Bronchial smooth muscle cell (primary cell): ENCODE data around the gene ZC3HAV1L. TPM values are rescaled to one million over a fixed set of nuclear protein-coding genes. Genes with fewer than 3 reads are reported as not detected.

Source experiments
- total RNA-seq: library from RNA; depleted of rRNA; stranded (reverse); fragments of >200 nt; gene quantifications from 2 replicates; pipeline ENCODE4 v1.2.1, GENCODE V29; 2014

The ZC3HAV1L gene, protein sequence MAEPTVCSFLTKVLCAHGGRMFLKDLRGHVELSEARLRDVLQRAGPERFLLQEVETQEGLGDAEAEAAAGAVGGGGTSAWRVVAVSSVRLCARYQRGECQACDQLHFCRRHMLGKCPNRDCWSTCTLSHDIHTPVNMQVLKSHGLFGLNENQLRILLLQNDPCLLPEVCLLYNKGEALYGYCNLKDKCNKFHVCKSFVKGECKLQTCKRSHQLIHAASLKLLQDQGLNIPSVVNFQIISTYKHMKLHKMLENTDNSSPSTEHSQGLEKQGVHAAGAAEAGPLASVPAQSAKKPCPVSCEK
- 2.8 and 3.8 TPM in 2 replicates for total RNA-seq

DNA sequence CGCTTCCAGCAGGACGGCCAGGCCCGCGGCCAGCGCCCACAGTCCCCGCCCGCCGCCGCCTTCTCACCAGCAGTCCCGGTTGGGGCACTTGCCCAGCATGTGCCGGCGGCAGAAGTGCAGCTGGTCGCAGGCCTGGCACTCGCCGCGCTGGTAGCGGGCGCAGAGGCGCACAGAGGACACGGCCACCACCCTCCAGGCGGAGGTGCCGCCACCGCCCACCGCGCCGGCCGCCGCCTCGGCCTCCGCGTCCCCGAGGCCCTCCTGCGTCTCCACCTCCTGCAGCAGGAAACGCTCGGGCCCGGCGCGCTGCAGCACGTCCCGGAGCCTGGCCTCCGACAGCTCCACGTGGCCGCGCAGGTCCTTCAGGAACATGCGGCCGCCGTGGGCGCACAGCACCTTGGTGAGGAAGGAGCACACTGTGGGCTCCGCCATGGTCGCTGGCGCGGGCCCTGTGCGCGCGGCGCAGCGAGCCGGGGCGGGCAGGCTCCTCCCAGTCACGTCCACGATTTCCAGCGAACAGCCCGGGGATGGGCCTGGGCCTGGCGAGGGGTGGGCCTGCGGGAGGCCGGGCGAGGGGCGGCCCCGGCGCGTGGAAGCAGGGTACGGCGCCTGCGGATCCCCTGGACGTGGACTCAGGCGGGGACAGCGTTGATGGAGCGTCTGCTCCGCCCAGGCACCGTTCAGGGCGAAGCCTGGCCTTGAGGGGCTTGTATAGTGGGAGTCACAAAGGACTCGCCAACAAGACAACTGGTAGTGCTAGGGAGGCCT is at the start of gene ZC3HAV1L:
Gene ZC3HAV1L, minus strand, starts transcription at position 457 of the 768 bp plus-strand sequence. Its CDS starts 25 bp downstream, at position 432.

DNA sequence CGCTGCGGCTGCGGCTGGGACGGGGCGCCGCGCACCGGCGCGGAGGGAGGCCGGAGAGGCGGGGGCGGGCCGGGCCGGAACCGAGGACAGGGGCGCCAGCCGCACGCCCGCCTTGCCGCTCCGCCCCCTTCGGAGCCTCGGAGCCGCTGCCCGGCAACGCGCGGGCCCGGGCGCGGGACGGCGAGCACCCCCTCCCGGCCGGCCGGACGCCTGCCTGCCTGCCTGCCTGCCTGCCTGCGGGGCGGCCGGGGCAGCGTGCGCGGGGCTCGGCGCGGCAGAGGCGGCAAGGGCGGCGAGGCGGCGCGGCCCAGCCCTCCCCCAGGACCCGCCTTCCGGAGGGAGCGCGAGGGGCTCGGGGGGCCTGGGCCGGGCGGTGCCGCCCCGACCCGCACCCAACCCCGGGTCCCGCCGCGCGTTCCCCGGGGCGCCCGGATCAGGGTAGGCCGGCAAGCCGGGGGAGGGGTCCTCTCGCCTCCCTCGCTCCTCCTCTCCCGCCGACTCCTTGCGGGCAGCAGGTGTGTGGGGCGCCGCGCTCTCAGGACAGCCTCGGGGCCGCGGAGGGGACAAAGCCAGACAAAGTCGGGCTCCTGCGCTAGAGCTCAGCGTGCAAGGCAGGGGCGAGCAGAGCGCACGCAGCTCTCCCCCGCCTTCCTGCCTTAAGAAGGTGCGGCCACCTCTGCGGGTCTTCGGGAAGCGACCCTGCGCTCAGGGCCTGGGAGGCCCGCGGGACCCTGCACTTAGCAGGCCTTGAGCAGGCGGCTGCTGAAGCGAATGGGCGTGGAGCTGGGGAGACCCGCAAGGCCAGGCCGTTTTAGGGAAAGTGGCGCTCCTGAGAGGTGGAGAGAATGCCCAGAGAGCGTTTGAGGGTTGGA is 54.3 kb downstream of the ZC3HAV1L start, which contains the start of gene KIAA1549:
Gene KIAA1549, minus strand, starts transcription at position 58 of the 872 bp plus-strand sequence. CDS start 120 bp downstream, outside the sequence.

Other genes with a start within 250 kb of the ZC3HAV1L start
- gene TMEM213, start 238.0 kb downstream of the ZC3HAV1L start, total RNA-seq: not detected in 2 replicates
- gene ATP6V0A4, start 237.8 kb downstream of the ZC3HAV1L start, total RNA-seq: not detected in 2 replicates
- 0.52 and 0.63 TPM in 2 replicates for gene KIAA1549, start 54.7 kb downstream of the ZC3HAV1L start, total RNA-seq
- gene ZC3HAV1, start 73.7 kb upstream of the ZC3HAV1L start, total RNA-seq: 17.7 and 21.4 TPM in 2 replicates
- gene UBN2, start 195.2 kb upstream of the ZC3HAV1L start, total RNA-seq: 2.5 and 3.8 TPM in 2 replicates